Measurements from ENCODE around the gene MORN1.

GRCh38 chr1:2274231-2274928 lies 117.0 kb downstream of the MORN1 start:
- no peak for TF ChIP-seq POLR2A (IDR thresholded peaks at IDR 0.05)
- TF ChIP-seq, protein P1, sequence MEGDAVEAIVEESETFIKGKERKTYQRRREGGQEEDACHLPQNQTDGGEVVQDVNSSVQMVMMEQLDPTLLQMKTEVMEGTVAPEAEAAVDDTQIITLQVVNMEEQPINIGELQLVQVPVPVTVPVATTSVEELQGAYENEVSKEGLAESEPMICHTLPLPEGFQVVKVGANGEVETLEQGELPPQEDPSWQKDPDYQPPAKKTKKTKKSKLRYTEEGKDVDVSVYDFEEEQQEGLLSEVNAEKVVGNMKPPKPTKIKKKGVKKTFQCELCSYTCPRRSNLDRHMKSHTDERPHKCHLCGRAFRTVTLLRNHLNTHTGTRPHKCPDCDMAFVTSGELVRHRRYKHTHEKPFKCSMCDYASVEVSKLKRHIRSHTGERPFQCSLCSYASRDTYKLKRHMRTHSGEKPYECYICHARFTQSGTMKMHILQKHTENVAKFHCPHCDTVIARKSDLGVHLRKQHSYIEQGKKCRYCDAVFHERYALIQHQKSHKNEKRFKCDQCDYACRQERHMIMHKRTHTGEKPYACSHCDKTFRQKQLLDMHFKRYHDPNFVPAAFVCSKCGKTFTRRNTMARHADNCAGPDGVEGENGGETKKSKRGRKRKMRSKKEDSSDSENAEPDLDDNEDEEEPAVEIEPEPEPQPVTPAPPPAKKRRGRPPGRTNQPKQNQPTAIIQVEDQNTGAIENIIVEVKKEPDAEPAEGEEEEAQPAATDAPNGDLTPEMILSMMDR (IDR thresholded peaks at IDR 0.05): no peak
